Ammon's horn (tissue), 1 donor: ENCODE measurements around the gene HYAL1.
A peak's percentile ranks its signal among the peaks of the same experiment; 100 is the strongest.
"Not testable (repeated sequence)": the region's sequence is repeated elsewhere in the genome, so short reads cannot be mapped to it uniquely, and the experiment has no call there.

ENCODE experiments used
- DNase-seq: peaks from one replicate; pipeline ENCODE4 v3.0.0-alpha.2; 2016; ENCODE audit warnings: low spot score

Gene HYAL1

DNA sequence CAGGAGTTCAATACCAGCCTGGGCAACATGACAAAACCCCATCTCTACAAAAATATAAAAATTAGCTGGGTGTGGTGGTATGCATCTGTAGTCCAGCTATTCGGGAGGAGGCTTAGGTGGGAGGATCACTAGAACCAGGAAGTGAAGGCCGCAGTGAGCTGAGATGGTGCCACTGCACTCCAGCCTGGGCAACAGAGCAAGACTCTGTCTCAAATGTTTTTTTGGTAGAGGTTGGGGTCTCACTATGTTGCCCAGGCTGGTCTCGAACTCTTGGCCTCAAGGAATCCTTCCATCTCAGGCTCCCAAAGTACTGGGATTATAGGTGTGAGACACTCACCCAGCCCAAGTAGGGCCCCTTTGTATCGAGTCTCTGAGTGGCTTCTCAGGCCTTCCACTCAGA, 9.3 kb downstream of the HYAL1 start:
- DNase-seq, result no peak

DNA sequence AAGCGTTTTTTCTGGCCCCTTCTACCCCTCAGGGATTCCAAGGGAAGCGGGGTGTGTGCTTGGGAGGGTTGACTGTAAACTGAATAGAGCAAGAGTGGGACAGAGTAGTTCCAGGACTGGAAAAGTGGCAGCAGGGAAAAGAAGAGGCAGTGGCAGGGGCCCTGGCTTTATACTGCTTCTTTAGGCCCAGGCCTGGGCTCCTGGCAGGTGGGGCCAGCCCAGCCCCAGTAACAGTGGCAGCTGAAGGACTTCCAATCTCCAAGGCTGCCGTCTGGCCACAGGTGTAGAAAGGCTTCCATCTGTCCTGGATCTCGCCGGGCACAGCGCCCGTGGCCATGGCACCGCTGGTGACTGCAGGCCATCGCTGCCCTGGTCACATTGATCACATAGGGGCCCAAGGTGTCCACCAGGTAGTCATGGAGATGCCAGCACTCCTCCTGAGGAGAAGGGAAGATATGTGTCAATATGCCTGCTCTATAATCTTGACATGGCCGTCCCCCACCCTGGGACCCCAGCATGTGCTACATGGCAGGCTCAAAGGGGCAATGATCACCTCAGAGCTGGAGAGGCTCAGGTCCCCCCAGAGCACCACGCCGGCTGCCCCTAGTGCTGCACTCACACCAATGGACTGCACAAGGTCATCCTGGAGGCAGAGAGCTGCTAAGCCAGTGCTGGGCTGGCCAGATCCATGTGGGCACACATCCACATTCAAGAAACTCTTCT, 10.1 kb downstream of the HYAL1 start:
- no peak for DNase-seq

DNA sequence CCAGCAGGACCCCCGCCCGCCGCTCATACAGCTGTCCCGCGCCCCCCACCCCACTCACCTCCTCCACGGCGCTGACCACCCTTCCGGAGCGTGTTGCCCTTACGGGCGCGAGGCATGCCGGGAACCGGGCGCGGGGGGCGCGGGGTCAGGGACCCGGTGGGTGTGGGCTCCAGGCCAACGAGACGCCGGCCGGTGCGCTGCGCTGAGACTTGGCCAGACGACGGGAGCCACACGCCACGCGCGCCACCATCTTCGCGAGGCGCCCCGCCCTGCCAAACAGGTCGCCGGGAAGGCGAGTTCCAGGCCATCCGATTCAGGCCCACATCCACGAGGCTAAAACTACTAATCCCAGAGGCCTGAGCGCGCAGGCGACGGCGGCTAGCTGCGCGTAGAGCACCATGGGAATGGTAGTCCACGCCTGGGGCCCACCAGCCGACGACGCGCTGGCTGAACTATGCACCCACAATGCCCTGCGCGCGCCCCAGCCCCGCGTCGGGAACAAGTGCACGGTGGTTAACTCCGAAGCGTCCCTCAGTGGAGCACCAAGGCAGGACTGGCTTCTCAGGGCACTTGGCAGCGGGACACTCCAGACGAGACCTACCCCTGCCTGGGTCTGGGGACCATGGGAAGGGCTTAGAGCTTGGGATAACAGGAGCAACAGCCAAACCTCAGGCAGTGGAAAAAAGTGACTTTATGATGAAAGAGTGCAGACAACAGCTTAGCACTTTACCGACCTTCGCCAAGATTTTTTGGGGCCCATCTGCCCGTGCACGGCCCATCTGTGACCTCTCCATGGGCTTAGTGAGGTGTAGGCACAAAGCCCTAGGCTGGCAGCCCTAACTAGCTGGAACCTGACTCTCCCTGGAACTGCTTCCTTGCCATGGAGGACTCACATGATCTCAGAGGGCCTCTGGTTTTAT, 11.0 kb downstream of the HYAL1 start, which contains the start of gene IFRD2:
Gene IFRD2 (minus strand): TSS at position 271 of the 920 bp plus-strand sequence. CDS start 155 bp downstream, at position 116.
- DNase-seq, result peak; percentile 99

- no peak for DNase-seq
These were observed 13.2 kb downstream of the HYAL1 start for GRCh38 chr3:50290161-50290641.

DNA sequence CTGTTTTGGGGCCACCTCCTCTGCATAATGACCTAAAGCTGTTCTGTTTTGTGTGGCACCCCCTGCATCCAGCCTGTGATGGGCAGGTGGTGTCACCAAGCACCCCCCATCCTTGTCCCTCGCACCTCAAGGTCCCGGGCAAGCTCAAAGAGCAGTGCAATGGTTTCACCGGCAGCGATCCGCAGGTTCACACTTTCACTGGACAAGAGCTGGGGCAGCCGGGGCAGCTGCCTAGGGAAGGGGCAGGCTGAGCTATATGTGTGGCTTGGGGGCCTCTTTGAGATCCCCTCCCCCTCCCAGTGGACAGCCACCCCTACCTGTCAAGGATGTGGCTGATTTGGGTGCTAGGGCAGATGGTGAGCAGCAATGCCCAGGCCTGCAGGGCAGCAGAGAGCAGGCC, 14.2 kb downstream of the HYAL1 start:
- no peak for DNase-seq

DNA sequence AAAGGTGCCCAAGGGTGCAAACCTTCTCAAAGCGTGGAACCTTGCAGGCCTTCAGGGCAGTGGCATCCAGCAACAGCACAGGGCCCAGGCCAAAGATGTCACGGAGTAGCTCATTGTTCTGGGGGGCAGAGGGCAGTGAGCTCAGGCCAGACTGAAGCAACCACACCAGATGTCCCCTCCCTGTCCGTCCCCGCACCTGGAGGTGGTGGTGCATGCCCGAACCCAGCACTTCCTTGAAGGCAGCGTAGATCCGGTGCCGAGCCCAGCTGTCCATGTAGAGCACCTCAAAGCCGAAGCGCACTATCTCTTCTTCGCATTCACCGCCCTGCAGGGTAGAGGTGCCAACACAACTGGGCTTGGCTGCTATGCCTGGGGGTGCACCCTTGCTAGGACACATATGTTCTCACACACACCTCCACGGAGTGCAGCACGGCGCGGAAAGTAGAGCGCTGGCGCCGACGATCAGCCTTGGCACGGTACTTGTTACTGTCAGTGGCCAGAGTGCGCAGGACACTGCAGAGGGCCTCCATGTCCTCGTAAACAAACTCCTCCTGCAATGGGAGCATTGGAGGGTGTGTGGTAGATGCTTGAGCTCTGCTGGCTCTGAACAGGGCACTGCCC, 14.9 kb downstream of the HYAL1 start:
- DNase-seq, result no peak

DNA sequence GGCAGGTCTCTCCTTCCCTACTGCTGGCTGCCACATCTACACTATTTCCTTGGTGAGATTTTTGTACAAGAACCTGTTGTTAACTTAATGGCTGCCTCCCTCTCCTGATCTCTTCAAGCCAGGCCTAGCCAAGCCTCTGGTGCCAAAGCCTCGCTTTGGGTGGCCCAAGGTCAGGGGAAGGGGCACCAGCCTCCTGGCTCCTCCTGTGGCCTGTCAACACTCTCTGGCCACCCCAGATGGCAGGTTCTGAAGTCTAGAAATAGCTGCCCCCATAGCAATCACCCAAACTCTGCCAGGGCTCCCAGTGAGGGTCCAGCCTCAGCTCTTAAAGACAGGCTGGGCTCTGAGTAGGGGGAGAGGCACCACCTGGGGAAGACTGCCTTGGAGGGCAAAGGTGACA, 16.1 kb downstream of the HYAL1 start:
- no peak for DNase-seq

GRCh38 chr3:50286322-50287227, 16.8 kb downstream of the HYAL1 start:
- no peak for DNase-seq

DNA sequence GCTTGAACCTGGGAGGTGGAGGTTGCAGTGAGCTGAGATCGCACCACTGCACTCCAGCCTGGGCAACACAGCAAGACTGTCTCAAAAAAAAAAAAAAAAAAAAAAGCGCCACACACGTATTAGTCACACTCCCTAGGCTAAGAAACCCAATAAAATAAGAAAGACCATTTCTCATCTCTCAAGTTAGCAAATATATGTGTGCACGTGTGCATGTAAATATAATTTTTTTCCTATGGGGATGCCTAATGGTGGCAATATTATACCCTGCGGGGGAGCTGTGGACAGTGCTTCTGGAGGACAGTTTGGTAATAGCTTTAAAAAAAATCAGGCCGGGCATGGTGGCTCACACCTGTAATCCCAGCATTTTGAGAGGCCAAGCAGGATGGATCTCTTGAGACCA, 19.3 kb downstream of the HYAL1 start:
- DNase-seq, result not testable (repeated sequence)

DNA sequence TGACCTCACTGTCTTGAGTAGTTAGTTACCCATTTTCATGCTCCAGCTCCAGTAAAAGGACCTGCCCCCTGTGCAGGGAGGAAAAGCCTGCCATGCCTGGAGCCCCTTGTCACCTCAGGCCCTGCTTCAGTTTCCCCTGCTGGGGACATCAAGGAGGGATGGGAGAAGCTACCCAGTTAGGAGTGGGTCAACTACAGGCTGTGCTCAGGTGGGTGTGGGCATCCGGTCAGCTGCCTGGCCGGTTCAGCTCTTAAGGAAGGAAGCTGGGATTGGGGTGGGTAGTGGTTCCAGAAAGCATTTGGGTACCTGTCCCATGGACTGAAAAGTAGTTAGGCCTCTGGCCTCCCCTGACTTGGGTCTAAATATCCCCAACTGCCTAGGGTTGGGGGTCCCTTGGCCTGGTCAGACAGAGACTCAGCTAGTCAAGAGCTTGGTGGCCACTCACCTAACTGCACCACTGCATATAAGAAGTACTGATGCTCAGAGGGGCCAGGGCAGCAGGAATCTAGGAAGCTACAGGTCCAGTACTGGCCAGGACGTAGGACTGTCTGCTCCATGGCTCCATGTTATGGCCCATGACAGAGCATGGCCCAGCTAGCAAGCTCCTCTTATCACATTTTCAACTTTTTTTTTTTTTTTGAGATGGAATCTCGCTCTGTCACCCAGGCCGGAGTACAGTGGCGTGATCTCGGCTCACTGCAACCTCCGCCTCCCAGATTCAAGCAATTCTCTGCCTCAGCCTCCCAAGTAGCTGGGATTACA, 23.9 kb downstream of the HYAL1 start:
- DNase-seq, result no peak

GRCh38 chr3:50278880-50279224, 24.5 kb downstream of the HYAL1 start, which contains the start of gene LSMEM2:
LSMEM2 (plus strand) TSS chr3:50279087; CDS start chr3:50279114, 27 bp downstream.
- no peak for DNase-seq

DNA sequence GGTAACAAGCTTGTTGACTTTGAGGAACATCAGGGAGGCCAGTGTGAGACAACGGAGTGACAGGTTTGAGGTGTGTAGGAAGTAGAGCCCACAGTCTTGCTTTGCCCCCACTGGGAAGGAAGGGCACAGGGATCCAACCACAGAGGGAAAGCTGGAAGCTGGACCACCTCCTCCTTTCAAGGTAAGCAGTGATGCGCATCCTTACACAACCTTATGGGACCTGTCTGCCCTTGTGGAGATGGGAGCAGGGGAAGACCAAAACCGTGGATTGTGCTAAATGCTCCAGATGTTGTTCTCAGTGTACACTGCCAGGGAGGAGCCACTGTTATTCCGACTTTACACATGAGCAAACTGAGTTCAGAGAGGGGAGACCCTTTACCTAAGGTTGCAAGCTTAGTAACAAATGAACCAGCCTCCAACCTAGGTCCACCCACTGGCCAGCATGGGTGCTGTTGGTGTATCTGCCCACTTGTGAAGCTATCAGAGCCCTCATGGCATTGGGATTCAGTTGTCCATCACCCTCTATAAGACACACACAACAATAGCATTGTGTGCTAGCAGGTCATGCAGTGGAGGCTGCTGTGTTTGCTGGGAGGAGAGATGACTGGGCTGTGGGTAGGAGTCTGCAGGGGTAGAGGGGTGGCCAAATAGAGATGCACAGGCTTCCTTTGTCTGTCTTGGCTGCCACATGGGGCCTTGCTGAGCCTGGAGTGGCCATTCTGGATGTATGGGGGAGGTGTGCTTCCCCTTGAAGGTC, 25.1 kb downstream of the HYAL1 start:
- DNase-seq, result peak; percentile 70

DNA sequence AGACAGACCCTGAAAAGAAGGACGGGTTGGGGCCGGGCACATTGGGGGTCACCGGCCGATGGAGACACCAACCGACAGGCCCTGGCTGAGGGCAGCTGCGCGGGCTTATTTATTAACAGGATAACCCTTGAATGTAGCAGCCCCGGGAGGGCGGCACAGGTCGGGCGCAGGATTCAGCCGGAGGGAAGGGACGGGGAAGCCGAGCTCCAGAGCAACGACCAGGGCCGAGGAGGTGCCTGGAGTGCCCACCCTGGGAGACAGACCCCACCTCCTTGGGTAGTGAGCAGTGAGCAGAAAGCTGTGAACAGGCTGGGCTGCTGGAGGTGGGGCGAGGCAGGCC, 26.6 kb downstream of the HYAL1 start:
- no peak for DNase-seq

DNA sequence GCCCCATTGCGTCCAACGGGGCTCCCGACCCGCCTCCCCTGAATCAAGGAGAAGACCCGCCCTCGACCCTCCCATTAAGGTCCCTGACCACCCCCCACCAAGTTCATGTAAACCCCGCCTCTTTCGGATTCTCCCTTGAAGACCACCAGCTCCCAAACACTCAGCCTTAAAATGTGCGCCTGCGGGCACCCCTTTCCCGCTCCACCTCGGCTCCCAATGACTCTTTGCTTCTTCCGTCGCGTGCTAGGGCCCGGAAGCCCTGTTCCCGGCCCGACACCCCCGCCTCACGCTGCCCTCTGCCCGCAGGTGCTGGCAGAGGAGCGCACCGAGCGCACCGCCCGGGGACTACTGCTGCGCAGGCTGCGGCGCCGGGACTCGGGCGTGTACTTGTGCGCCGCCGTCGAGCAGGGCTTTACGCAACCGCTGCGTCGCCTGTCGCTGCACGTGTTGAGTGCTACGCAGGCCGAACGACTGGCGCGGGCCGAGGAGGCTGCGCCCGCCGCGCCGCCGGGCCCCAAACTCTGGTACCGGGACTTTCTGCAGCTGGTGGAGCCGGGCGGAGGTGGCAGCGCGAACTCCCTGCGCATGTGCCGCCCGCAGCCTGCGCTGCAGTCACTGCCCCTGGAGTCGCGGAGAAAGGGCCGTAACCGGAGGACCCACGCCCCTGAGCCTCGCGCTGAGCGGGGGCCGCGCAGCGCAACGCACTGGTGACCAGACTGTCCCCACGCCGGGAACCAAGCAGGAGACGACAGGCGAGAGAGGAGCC, 27.2 kb downstream of the HYAL1 start:
- DNase-seq, result no peak

- no peak for DNase-seq
These were observed 28.0 kb downstream of the HYAL1 start for GRCh38 chr3:50275141-50275995.

- DNase-seq, result no peak
These were observed 28.8 kb downstream of the HYAL1 start for GRCh38 chr3:50274371-50275104.

GRCh38 chr3:50273689-50274065, 29.7 kb downstream of the HYAL1 start:
- no peak for DNase-seq
